Cardiac fibroblast (primary cell): ENCODE measurements around the gene GHRHR.
A peak's percentile ranks its signal among the peaks of the same experiment; 100 is the strongest.

ENCODE experiments used
- DNase-seq, 2 donors: peaks; one replicate each; pipeline versions ENCODE4 v3.0.0 to v3.0.0-alpha.2; 2010; ENCODE audit warnings: low read depth in 2 of 2
- H3K4me3 ChIP-seq, 2 donors: replicated peaks in 1 of 2; 1 replicate in 1 of 2; 2 replicates in 1 of 2; pipeline ENCODE4 v1.5.1; 2011; ENCODE audit warnings: low read depth in 2 of 2, low read length in 2 of 2, mild to moderate bottlenecking in 2 of 2, moderate library complexity in 1 of 2
- CTCF ChIP-seq: IDR thresholded peaks from one replicate; pipeline ENCODE4 v1.5.1; 2011; ENCODE audit warnings: low read depth, mild to moderate bottlenecking, low read length, inconsistent platforms

GHRHR gene

GRCh38 chr7:30995536-30995935 is 31.8 kb downstream of the GHRHR start:
- no peak overlapping the region for H3K4me3 ChIP-seq
- DNase-seq, result no peak
- TF ChIP-seq CTCF, result no peak

GRCh38 chr7:30996256-30996655 is 32.5 kb downstream of the GHRHR start:
- TF ChIP-seq CTCF, result no peak
- H3K4me3 ChIP-seq, result no peak overlapping the region
- DNase-seq, result peak in 1 of 2 donors; percentile 28

- TF ChIP-seq CTCF, result no peak
These were observed 33.1 kb downstream of the GHRHR start for GRCh38 chr7:30996883-30997282.

GRCh38 chr7:30997316-30997715 is 33.6 kb downstream of the GHRHR start:
- peak in 1 of 2 donors; percentile 31 for DNase-seq
- no peak overlapping the region for H3K4me3 ChIP-seq
- TF ChIP-seq CTCF, result no peak

More at GRCh38 chr7:30996883-30997282, 33.1 kb downstream of the GHRHR start:
- no peak overlapping the region for H3K4me3 ChIP-seq
- no peak for DNase-seq

GRCh38 chr7:30998180-30998579 is 34.4 kb downstream of the GHRHR start:
- no peak for DNase-seq
- no peak overlapping the region for H3K4me3 ChIP-seq
- no peak for TF ChIP-seq CTCF

GRCh38 chr7:31000161-31000693 is 36.5 kb downstream of the GHRHR start:
- DNase-seq, result no peak
- no peak overlapping the region for H3K4me3 ChIP-seq
- TF ChIP-seq CTCF, result no peak

- H3K4me3 ChIP-seq, result no peak overlapping the region
- no peak for TF ChIP-seq CTCF
- DNase-seq, result no peak
These were observed 37.0 kb downstream of the GHRHR start for GRCh38 chr7:31000779-31001178.
